Skeletal muscle tissue (tissue), 4 donors: ENCODE measurements around the gene TTLL1. TPM values are rescaled to one million over a fixed set of nuclear protein-coding genes. Genes with fewer than 3 reads are reported as not detected.
A peak's percentile ranks its signal among the peaks of the same experiment; 100 is the strongest.
"Not testable (repeated sequence)": the region's sequence is repeated elsewhere in the genome, so short reads cannot be mapped to it uniquely, and the experiment has no call there.

Source experiments
- H3K27ac ChIP-seq: one replicate; pipeline ENCODE4 v1.7.0; 2013; ENCODE audit warnings: mild to moderate bottlenecking, low read depth, low read length, inconsistent platforms
- H3K27me3 ChIP-seq, 3 donors: one replicate each; pipeline ENCODE4 v1.7.0; 2013; ENCODE audit warnings: low read length in 3 of 3; ENCODE audit not compliant: control insufficient read depth in 3 of 3, insufficient read depth in 3 of 3
- H3K36me3 ChIP-seq, 3 donors: one replicate each; pipeline ENCODE4 v1.7.0; 2013; ENCODE audit warnings: low read length in 3 of 3; ENCODE audit not compliant: control insufficient read depth in 3 of 3, insufficient read depth in 3 of 3
- H3K4me1 ChIP-seq, 3 donors: one replicate each; pipeline ENCODE4 v1.7.0; 2013; ENCODE audit warnings: low read length in 3 of 3, mild to moderate bottlenecking in 3 of 3; ENCODE audit not compliant: control insufficient read depth in 3 of 3, insufficient read depth in 3 of 3
- H3K4me3 ChIP-seq, 3 donors: one replicate each; pipeline ENCODE4 v1.7.0; 2013; ENCODE audit warnings: low read length in 3 of 3
- H3K9ac ChIP-seq, 3 donors: one replicate each; pipeline ENCODE4 v1.7.0; 2013; ENCODE audit warnings: low read length in 3 of 3, mild to moderate bottlenecking in 3 of 3, moderate library complexity in 2 of 3, low read depth in 1 of 3
- H3K9me3 ChIP-seq, 3 donors: one replicate each; pipeline ENCODE4 v1.7.0; 2013; ENCODE audit warnings: low read length in 3 of 3; ENCODE audit not compliant: control insufficient read depth in 3 of 3
- total RNA-seq: library from RNA; depleted of rRNA; stranded (reverse); fragments of >200 nt; gene quantifications from one replicate; pipeline ENCODE4 v1.2.3, GENCODE V29; 2014
- donor health status: Osteomylitis.

Gene TTLL1
- total RNA-seq, 1 donor from 2014 or later = 8.9 TPM

DNA sequence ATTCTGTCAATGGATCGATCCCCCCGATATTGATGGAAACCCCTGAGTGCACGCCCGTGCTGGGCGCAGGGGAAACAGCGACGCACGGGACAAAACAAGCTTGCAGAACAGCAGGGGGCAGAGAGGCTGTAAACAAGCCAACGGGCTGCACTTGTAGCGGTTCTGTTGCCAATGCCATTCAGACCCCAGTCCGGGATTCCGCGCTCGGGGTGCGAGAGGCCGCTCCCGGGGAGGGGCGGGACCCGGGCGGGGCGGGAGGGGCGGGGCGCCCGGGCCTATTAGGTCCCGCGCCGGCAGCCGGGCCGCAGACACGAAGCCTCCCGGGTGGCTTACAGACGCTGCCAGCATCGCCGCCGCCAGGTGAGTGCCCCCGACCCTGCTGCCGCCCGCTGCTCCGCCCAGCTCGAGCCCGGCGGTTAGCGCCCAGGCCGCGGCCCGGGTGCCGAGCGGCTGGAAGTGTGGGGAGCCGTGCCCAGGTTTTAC lies 21.3 kb upstream of the TTLL1 start, which contains the start of gene BIK:
Gene BIK, plus strand, starts transcription at position 307 of the 483 bp plus-strand sequence. CDS start 13,273 bp downstream, outside the sequence.
- H3K27me3 ChIP-seq = peaks cover 45 to 55% (median 49%) of the 10 kb centered on the region in 3 donors
- peaks cover 9 to 14% (median 12%) of the 10 kb centered on the region in 3 donors for H3K4me1 ChIP-seq
- H3K9me3 ChIP-seq = no peaks in the 10 kb centered on the region
- H3K9ac ChIP-seq = peak within 1 kb of the TSS in 1 of 3 donors; percentile 33
- H3K27ac ChIP-seq = no peak within 1 kb of the TSS
- no peaks in the 10 kb centered on the region for H3K36me3 ChIP-seq
- H3K4me3 ChIP-seq = peak within 1 kb of the TSS; percentile 60 to 62 (median 60)

DNA sequence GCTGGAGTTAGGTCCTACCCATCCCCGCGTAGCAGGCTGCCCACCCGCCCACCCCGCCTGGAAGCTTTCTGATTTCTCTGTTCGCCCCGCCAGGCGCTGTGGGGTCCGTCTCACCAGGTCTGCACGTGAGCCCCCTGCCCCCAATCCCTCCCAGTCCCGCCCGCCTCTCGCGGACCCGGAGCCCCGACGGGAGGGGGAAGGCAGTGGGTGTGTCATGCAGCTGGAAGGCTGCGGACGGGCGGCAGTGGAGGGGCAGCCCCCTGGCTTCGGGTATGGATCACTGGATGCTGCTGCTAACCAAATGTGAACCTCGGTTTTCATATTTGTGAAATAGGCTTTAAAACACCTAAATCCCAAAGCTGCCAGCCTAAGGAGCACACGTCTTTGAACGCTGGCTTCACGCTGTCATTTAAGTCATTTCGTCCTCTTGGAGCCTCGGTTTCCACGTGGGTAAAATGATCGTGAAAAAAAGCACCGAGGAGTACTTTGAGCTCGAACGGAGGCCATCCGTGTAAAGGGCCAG lies 20.8 kb upstream of the TTLL1 start:
- no peaks in the 10 kb centered on the region for H3K36me3 ChIP-seq
- peaks cover 9 to 14% (median 12%) of the 10 kb centered on the region in 3 donors for H3K4me1 ChIP-seq
- no peak overlapping the region for H3K9ac ChIP-seq
- H3K4me3 ChIP-seq = peak overlapping the region; percentile 58 to 62 (median 60)
- H3K9me3 ChIP-seq = no peaks in the 10 kb centered on the region
- peaks cover 45 to 52% (median 46%) of the 10 kb centered on the region in 3 donors for H3K27me3 ChIP-seq
- no peak overlapping the region for H3K27ac ChIP-seq

DNA sequence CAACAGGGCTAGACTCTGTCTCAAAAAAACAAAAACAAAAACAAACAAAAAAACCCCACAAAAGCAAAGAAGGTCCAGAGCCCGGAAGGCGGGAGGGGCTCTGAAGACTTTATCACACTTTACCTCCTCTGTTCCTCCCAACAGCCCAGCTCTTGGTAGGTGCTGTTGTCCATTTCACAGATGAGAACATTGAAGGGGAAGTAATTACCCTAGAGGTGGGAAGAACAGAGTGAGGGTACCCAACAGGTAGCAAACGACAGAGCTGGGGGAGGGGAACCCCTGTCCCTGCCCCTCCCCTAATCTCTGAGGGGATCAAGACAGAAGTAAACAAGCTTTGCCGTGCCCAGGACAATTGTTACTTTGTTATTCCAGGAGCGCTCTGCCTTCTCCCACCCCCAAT lies 20.3 kb upstream of the TTLL1 start:
- H3K9me3 ChIP-seq = no peaks in the 10 kb centered on the region
- H3K4me3 ChIP-seq = no peak overlapping the region
- H3K27ac ChIP-seq = no peak overlapping the region
- H3K9ac ChIP-seq = no peak overlapping the region
- H3K36me3 ChIP-seq = no peaks in the 10 kb centered on the region
- H3K27me3 ChIP-seq = peaks cover 41 to 47% (median 42%) of the 10 kb centered on the region in 3 donors
- H3K4me1 ChIP-seq = peaks cover 9 to 14% (median 12%) of the 10 kb centered on the region in 3 donors

DNA sequence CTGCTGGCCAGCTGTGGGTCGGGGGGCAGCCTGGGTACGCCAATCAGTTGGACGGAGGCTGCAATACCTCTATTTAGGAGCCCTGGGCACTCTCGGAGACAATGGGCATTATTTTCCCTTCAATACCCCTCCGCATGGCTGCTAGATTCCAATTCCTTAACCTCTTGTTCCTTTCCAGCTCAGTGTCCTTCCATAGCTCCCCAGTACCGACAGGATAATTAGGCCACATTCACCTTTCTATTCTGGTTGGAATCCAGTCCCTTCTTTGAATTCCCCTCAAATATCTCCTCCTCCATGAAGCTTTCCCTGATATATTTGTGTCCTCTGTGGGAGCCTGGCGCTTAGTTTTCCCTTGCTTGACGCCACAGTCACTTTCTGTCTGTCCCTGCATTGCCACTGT lies 17.1 kb upstream of the TTLL1 start:
- Histone ChIP-seq H3K27me3 (peaks cover 20 to 26% (median 22%) of the 10 kb centered on the region in 3 donors), H3K36me3 (no peaks in the 10 kb centered on the region), H3K9me3 (no peaks in the 10 kb centered on the region), H3K4me1 (peaks cover 7 to 13% (median 11%) of the 10 kb centered on the region in 3 donors), H3K4me3 (no peak overlapping the region), H3K27ac (no peak overlapping the region), H3K9ac (no peak overlapping the region)

DNA sequence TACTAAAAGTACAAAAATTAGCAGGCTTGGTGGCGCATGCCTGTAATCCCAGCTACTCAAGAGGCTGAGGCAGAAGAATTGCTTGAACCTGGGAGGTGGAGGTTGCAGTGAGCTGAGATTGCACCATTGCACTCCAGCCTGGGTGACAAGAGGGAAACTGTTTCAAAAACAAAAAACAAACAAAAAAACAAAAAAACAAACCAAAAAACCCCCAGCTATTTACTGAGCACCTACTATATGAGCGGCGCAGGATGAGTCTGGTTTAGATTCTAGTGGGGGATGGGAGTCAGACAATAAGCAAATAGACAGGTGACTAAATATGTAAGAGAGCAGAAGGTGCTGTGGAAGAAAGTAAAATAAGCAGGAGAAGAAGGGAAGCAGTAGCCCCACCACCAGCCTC lies 15.8 kb upstream of the TTLL1 start:
- not testable (repeated sequence) for H3K36me3 ChIP-seq, H3K4me3 ChIP-seq, H3K27ac ChIP-seq, H3K9me3 ChIP-seq, H3K4me1 ChIP-seq, H3K9ac ChIP-seq
- H3K27me3 ChIP-seq = peaks cover 8 to 14% (median 9%) of the 10 kb centered on the region in 3 donors

DNA sequence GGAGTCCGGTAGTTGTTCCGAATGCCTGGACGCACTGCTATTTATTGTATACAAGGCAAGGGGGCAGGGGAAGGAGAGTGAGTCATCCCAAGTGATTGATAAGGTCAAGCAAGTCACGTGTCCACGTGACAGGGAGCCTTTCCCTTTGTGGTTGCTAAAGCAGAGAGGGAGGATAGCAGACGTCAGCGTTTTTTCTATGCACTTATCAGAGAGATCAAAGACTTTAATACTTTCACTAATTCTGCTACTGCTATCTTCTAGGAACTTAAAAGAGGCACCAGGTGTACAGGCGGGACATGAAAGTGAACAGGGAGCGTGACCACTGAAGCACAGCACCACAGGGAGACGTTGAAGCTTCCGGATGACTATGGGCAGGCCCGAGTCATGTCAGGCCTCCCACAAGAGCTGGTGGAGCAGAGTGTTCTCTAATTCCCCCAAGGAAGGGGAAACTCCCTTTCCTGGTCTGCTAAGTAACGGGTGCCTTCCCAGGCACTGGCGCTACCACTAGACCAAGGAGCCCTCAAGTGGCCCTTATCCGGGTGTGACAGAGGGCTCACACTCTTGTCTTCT lies 14.9 kb upstream of the TTLL1 start:
- H3K4me1 ChIP-seq, H3K27me3 ChIP-seq, H3K4me3 ChIP-seq, H3K27ac ChIP-seq, H3K9me3 ChIP-seq, H3K36me3 ChIP-seq, H3K9ac ChIP-seq: not testable (repeated sequence)

DNA sequence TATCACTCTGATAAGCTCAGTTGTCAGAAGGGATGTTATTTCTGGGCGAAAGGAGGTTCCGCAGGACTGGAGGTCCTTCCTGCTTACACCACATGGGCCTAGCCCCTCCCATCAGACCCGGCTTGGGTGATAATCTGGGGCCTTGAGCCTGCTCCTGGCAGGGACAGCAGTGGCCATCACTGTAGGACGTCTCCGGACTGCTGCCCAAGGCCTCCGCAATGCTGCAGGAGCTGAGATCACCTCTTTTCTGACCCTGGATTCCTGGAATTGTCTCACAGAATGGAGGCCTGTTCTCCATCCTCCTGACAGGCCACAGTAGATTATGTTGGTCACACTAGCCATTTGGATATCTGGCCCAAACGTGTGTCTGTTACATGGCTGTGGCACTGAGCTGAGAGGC lies 12.1 kb upstream of the TTLL1 start:
- H3K4me1 ChIP-seq = no peaks in the 10 kb centered on the region
- no peak overlapping the region for H3K9ac ChIP-seq
- H3K27ac ChIP-seq = no peak overlapping the region
- H3K27me3 ChIP-seq = peaks cover 0 to 3% (median 0%) of the 10 kb centered on the region in 3 donors
- no peaks in the 10 kb centered on the region for H3K9me3 ChIP-seq
- H3K4me3 ChIP-seq = no peak overlapping the region
- H3K36me3 ChIP-seq = no peaks in the 10 kb centered on the region

DNA sequence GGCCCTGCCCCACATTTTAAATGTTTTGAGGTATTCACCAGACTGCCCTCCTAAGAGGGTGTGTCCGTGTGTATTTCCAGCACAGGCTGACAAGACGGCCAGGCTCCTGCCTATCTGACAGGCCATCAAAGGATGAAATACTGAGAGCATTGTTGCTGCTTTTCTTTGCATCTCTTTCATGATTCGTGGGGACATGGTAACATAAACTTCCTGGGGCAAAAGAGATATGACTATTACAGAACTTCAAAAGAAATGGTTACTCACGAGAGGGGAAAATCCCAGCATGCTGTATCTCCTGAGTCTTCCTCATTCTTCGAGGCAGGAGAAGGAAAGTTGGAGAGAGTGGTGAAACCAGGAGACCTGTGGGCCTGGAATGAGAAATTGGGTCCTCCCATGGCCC lies 11.0 kb upstream of the TTLL1 start:
- Histone ChIP-seq H3K4me1 (no peaks in the 10 kb centered on the region), H3K9ac (no peak overlapping the region), H3K27ac (no peak overlapping the region), H3K9me3 (no peaks in the 10 kb centered on the region), H3K27me3 (no peaks in the 10 kb centered on the region), H3K36me3 (no peaks in the 10 kb centered on the region), H3K4me3 (no peak overlapping the region)

DNA sequence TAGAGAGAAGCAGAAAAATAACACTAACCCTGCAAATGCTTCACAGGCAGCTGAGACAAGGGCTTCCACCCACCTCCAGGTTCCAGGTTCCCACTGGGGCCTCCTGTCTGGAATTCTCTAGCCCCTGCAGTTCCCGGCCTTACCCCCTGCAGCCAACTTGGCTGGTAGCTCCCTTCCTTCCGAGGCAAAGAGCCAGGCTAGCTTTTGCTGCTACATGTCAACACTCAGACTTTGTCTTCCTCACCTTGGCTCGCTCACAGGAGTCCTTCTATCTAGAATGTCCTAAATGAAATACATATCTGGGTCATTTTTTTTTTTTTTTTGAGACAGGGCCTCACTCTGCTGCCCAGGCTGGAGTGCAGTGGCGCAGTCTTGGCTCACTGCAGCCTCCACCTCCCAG lies 9.9 kb upstream of the TTLL1 start:
- Histone ChIP-seq H3K4me3 (no peak overlapping the region), H3K27me3 (peaks cover 0 to 4% (median 3%) of the 10 kb centered on the region in 3 donors), H3K4me1 (no peaks in the 10 kb centered on the region), H3K9me3 (no peaks in the 10 kb centered on the region), H3K36me3 (no peaks in the 10 kb centered on the region), H3K9ac (no peak overlapping the region), H3K27ac (no peak overlapping the region)

DNA sequence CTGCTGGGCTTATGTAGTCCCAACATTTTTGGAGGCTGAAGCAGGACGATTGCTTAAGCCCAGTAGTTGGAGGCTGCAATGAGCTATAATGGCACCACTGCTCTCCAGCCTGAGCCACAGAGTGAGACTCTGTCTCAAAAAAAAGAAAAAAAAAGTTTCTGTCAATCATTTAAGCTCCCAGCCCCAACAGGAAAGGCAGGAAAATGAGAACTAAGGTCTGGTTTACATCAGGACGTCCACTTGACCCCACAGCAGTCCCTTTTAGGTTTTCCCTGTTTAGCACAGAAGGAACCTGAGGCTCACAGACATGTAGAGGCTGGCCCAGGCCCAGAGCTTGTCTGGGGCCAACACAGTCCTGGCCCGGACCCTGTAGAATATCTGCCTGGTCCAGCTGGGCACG lies 9.2 kb upstream of the TTLL1 start:
- no peak overlapping the region for H3K9ac ChIP-seq
- H3K36me3 ChIP-seq = no peaks in the 10 kb centered on the region
- H3K9me3 ChIP-seq = no peaks in the 10 kb centered on the region
- no peaks in the 10 kb centered on the region for H3K4me1 ChIP-seq
- no peak overlapping the region for H3K27ac ChIP-seq
- H3K4me3 ChIP-seq = no peak overlapping the region
- H3K27me3 ChIP-seq = peaks cover 0 to 5% (median 5%) of the 10 kb centered on the region in 3 donors
